Bronchial epithelial cell (primary cell): ENCODE data around the gene FRYL. TPM values are rescaled to one million over a fixed set of nuclear protein-coding genes. Genes with fewer than 3 reads are reported as not detected.

ENCODE experiments used
- DNase-seq: peaks from one replicate; pipeline ENCODE4 v3.0.0-alpha.2; 2010; ENCODE audit warnings: low read depth
- FAIRE-seq: peaks from 2 replicates; lab custom pipeline; 2011; peaks lifted over from hg19 to GRCh38; lab: Jason Lieb, UNC
- H3K27me3 ChIP-seq: 2 replicates; pipeline ENCODE4 v1.5.1; 2011; ENCODE audit warnings: low read length; ENCODE audit not compliant: control insufficient read depth, insufficient read depth
- H3K36me3 ChIP-seq: 2 replicates; pipeline ENCODE4 v1.5.1; 2011; ENCODE audit warnings: low read length; ENCODE audit not compliant: control insufficient read depth, insufficient read depth
- H3K4me3 ChIP-seq: 2 replicates; pipeline ENCODE4 v1.5.1; 2011; ENCODE audit warnings: mild to moderate bottlenecking, low read depth, low read length, control low read depth
- CTCF ChIP-seq: IDR thresholded peaks from 2 replicates; pipeline ENCODE4 v1.5.1; 2011; ENCODE audit warnings: mild to moderate bottlenecking, moderate library complexity, low read length, control low read depth, inconsistent platforms; ENCODE audit not compliant: insufficient read depth, severe bottlenecking
- total RNA-seq: library from RNA; depleted of rRNA; stranded (reverse); fragments of >200 nt; gene quantifications from 2 replicates; pipeline ENCODE4 v1.2.1, GENCODE V29; 2014

The FRYL gene
- total RNA-seq, 1 donor from 2014 or later = 43.2 TPM

GRCh38 chr4:48669086-48669485 is 111.0 kb downstream of the FRYL start:
- FAIRE-seq (no peak), DNase-seq (peak; percentile 18)
- Histone ChIP-seq H3K27me3 (no peaks in the 10 kb centered on the region), H3K4me3 (no peak overlapping the region), H3K36me3 (no peaks in the 10 kb centered on the region)
- TF ChIP-seq CTCF = no peak

GRCh38 chr4:48668254-48669017 is 111.6 kb downstream of the FRYL start:
- no peaks in the 10 kb centered on the region for H3K36me3 ChIP-seq
- no peaks in the 10 kb centered on the region for H3K27me3 ChIP-seq
- no peak for TF ChIP-seq CTCF
- peak; percentile 92 for DNase-seq
- FAIRE-seq = no peak
- no peak overlapping the region for H3K4me3 ChIP-seq

GRCh38 chr4:48667148-48667547 is 112.9 kb downstream of the FRYL start:
- no peaks in the 10 kb centered on the region for H3K27me3 ChIP-seq
- H3K4me3 ChIP-seq = no peak overlapping the region
- TF ChIP-seq CTCF = no peak
- DNase-seq (no peak), FAIRE-seq (no peak)
- no peaks in the 10 kb centered on the region for H3K36me3 ChIP-seq

- DNase-seq (peak; percentile 71), FAIRE-seq (no peak)
- no peak overlapping the region for H3K4me3 ChIP-seq
- TF ChIP-seq CTCF = no peak
- no peaks in the 10 kb centered on the region for H3K27me3 ChIP-seq
- no peaks in the 10 kb centered on the region for H3K36me3 ChIP-seq
These were observed 114.4 kb downstream of the FRYL start for GRCh38 chr4:48665555-48666186.

- Histone ChIP-seq H3K36me3 (no peaks in the 10 kb centered on the region), H3K27me3 (no peaks in the 10 kb centered on the region), H3K4me3 (no peak overlapping the region)
- FAIRE-seq (no peak), DNase-seq (peak; percentile 61)
- no peak for TF ChIP-seq CTCF
These were observed 115.1 kb downstream of the FRYL start for GRCh38 chr4:48664938-48665337.
